GM18909 (cell line): ENCODE data around the gene VPS37C.
"Not testable (repeated sequence)": the region's sequence is repeated elsewhere in the genome, so short reads cannot be mapped to it uniquely, and the experiment has no call there.

Experiments used
- ATAC-seq: cut with Tn5 transposase; IDR thresholded peaks from one replicate; pipeline ENCODE4 v1.9.1; 2021; ENCODE audit warnings: mild to moderate bottlenecking; ENCODE audit not compliant: unreplicated experiment, poor library complexity

Gene VPS37C

GRCh38 chr11:61161190-61162091 is at the start of gene VPS37C:
Gene VPS37C, minus strand, starts transcription at chr11:61161426. Its CDS starts 22,597 bp downstream, at chr11:61138829.
- ATAC-seq = peak; percentile 80

- ATAC-seq = not testable (repeated sequence)
Observed at GRCh38 chr11:61210629-61211028, 49.4 kb upstream of the VPS37C start.

DNA sequence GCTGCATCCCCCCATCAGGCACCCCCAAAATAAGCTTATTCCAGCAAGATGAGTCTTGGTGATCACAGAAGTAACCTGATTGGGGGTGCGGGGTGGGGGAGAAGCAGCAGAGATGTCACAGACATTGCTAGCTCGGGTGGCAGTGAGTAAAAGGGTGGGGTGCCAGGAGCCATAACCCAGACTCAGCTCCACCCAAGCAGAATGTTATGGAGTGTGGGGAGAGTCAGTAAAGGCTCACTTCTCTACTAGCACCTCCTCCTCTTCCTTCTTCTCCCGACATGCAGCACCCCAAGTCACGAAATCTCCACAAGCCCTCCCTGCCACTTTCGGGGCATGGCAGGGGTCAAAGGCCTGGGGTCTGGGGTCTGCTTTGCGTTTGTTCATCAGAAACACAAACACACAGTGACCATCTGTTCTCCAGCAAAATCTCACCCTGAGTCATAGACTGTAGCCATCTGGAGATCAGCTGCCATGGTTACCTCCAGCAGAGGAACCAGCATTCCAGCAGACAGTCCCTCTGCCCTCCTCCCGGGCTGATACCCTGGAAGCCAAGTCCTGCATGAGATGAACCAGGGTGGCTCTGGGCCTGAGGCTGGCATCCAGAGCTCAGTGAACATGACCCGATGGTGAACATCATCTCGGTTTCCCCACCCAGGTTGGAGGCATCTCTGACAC is 46.5 kb upstream of the VPS37C start:
- not testable (repeated sequence) for ATAC-seq

- not testable (repeated sequence) for ATAC-seq
Observed at GRCh38 chr11:61204502-61205059, 43.4 kb upstream of the VPS37C start.

- ATAC-seq = not testable (repeated sequence)
Observed at GRCh38 chr11:61203873-61204272, 42.6 kb upstream of the VPS37C start.

DNA sequence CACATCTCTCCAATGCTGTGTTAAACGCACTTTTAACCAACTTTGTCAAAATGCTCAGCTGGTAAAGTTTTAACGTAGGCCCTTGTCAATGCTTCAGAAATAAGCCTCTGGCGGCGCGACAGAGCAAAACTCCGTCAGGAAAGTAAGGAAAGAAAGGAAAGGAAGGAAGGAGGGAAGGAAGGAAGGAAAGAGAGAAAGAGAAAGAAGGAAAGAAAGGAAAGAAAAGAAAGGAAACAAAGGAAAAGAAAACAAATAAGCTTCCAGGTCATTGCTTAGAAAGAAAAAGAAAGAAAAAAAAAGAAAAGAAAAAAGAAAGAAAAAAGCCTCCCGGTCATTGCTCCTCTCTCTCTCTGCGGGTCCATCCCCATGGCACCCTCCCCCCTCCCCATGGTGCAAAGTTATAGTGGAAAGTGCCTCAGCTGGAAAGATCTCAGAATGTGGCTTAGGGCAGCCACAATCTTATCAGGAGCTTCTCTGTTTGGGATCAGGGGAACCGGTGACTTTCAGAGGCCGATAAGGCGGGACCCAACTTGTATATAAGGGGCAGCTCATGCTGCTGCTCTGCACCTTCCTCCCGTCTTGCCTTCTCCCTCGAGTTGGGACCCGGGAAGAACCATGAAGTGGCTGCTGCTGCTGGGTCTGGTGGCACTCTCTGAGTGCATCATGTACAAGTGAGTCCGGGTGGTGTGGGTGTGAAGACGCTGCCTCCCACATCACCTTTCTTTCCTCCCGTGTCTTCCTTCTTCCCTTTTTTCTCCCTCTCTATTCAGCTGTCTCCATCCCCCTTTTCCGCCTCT is 41.9 kb upstream of the VPS37C start, which contains the start of gene PGA3:
PGA3 (plus strand) TSS at position 566 of the 797 bp plus-strand sequence; CDS start at position 616, 50 bp downstream.
- not testable (repeated sequence) for ATAC-seq

DNA sequence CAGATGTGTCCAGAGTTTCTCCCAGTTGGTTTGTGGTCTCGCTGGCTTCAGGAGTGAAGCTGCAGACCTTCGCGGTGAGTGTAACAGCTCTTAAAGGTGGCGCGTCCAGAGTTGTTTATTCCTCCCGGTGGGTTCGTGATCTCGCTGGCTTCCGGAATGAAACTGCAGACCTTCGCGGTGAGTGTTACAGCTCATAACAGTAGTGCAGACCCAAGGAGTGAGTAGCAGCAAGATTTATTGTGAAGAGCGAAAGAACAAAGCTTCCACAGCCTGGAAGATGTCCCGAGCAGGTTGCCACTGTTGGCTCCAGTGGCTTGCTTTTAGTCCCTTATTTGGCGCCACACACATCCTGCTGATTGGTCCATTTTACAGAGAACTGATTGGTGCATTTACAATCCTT is 40.2 kb upstream of the VPS37C start:
- ATAC-seq = no peak

DNA sequence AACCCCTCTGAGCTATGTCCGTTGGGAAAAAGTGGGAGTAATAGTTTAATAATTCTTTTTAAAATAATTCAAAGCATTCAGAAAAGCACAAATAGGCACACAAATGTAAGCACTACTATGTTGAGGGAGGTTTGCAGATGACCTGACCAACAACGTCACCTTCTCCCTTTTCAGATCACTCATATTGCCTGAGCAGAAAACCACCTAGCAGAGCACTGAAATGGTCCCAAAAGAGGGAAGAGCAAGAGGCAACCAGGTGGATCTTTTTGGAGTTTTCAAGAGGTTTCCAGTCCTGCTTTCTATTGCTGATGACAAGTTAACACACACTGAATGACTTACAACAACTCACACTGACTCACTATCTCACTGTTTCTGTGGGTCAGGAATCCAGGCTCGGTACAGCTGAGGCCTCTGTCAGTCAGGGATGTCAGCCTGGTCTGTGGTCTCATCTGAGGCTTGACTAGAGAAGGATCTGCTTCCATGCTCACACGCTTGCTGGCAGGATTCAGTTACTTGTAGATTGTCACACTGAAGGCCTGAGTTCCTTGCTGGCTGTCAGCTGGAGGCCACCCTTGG is 37.8 kb upstream of the VPS37C start:
- no peak for ATAC-seq

DNA sequence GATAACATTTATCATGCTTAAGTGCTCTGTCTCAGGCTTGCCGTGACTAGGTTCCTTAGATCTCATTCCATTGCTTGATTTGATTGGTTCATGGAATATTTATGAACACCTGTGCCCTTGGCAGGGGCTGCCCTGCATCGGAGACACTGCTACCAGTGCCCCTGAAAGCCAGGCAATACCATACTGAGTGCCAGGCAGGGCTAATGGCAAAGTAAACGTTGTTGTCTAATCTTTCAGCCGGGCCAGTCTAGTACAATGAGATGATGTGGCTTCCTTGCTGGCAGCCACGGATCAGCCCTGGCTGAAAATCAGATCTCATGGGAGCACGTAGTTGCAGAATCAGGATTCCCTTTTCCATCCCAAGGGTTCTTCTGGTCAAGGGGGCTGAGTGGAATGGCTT is 37.1 kb upstream of the VPS37C start:
- ATAC-seq = no peak

DNA sequence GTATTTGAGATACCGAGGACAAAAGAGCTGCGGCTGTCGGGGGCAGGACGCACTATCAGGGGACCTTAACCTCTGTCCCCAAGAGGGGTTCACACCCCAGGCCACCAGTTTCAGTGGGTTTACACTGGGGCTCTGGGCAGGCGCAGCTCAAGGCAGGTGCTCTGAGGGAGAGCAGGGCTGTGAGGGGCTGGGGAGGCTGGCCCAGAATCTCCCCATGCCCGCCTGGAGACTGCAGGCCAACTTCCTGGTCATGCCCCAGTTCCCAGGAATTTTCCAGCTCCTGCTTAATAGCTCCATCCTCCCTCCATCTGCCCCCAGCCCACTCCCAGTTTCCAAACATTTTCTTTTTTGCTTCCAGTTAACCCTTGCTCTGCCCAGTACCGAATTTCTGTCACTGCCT is 34.5 kb upstream of the VPS37C start:
- no peak for ATAC-seq

DNA sequence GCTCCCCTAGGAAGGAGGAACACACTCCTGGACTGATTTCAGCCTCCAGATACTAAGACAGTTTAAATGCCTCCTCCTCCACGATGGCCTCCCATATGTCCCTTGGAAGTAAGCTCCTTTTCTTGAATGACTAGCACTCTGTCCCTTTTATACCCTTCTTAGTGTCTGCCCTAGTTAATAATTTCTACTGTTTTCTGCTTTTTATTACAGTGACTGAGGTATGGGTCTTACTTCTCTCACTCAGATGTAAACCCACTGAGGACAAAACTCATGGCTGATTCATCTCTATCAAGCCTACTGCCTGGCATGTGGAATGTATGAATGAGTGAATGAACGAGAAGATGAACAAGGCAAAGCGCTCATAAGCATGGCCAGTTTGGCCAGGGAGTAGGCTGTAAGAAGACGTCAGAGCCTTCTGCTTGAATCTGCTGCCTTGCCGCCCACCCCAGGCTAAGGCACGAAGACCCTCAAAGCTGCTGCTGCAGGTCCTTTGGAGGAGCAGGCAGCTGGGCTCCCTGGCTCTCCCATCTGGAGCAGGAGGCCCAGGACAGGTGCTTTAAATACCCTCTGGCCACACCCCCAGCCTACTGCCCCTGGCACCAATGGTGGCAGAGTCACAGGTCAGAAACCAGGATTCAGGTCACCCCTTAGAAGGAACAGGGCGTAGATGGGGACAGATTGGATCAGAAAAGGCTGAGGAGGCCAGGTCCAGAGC is 33.9 kb upstream of the VPS37C start:
- no peak for ATAC-seq

- no peak for ATAC-seq
Observed at GRCh38 chr11:61194169-61194671, 33.0 kb upstream of the VPS37C start.

- ATAC-seq = no peak
Observed at GRCh38 chr11:61193596-61193995, 32.4 kb upstream of the VPS37C start.

GRCh38 chr11:61189933-61190332 is 28.7 kb upstream of the VPS37C start:
- no peak for ATAC-seq

DNA sequence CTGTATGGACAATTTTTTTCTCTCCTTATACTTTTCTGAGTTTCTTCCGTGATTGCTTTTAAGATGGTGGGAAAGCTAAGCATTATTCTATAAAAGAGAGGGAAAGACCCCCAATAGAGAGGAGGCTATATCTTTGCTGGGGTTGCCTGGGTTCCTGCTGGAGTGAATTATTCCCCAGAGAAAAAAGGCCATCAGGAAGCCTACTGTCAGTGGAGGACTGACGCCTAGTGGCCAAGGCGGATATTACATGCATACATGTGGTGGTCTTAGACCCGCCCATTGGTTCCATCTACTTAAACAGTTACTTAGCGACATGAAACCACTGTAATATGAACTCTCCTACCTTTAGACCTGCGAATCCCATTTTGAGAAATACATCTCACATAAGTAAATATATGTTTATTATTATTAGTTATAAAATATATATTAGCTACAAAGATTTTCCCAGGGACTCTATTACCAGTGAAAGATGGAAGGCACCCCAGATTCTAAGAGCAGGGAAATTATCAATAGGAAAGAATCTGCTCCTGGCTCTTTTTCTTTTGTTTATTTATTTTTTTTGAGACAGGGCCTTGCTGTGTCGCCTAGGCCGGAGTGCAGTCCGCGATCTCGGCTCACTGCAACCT is 26.4 kb upstream of the VPS37C start:
- peak; percentile 46 for ATAC-seq

- ATAC-seq = no peak
Observed at GRCh38 chr11:61186504-61186903, 25.3 kb upstream of the VPS37C start.

GRCh38 chr11:61183645-61184044 is 22.4 kb upstream of the VPS37C start:
- ATAC-seq = no peak

GRCh38 chr11:61181489-61181888 is 20.3 kb upstream of the VPS37C start:
- no peak for ATAC-seq

- not testable (repeated sequence) for ATAC-seq
Observed at GRCh38 chr11:61180205-61180604, 19.0 kb upstream of the VPS37C start.
